PC-3 (cell line): ENCODE data around the gene STARD3.

Experiments
- EZH2 ChIP-seq: fragments of 300-600 bp; sonication (generic); IDR thresholded peaks from one replicate; pipeline ENCODE4 v1.6.1; 2017; ENCODE audit warnings: antibody characterized with exemption, mild to moderate bottlenecking, low read length; ENCODE audit not compliant: unreplicated experiment
- TF ChIP-seq, protein P1 (sequence below): fragments of 300-600 bp; sonication (generic); conservative IDR thresholded peaks from 2 replicates; pipeline ENCODE4 v1.5.1; 2017; ENCODE audit warnings: antibody characterized with exemption, low read depth, mild to moderate bottlenecking, low read length

DNA sequence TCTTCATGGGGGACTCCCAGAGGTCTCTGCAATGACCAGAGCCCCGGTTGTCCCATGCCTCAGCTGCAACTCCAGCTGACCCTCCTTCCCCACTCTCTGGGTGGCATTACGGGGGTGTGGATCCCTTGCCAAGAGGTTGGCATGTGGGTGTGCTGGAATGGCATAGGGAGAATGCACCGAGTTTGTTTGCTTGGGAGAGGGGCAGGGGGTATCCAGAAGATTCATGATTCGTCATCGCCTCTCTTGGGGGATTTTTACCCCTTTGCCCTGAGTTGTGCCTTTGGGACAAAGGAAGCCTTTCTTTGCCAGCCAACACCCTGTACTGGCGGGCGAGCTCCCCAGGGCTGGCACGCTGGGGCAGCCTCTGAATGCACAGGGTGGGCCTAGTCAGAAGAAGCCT, 69.4 kb downstream of the STARD3 start:
- TF ChIP-seq EZH2 = no peak
- TF ChIP-seq, protein P1, sequence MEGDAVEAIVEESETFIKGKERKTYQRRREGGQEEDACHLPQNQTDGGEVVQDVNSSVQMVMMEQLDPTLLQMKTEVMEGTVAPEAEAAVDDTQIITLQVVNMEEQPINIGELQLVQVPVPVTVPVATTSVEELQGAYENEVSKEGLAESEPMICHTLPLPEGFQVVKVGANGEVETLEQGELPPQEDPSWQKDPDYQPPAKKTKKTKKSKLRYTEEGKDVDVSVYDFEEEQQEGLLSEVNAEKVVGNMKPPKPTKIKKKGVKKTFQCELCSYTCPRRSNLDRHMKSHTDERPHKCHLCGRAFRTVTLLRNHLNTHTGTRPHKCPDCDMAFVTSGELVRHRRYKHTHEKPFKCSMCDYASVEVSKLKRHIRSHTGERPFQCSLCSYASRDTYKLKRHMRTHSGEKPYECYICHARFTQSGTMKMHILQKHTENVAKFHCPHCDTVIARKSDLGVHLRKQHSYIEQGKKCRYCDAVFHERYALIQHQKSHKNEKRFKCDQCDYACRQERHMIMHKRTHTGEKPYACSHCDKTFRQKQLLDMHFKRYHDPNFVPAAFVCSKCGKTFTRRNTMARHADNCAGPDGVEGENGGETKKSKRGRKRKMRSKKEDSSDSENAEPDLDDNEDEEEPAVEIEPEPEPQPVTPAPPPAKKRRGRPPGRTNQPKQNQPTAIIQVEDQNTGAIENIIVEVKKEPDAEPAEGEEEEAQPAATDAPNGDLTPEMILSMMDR = no peak
